Body of pancreas (tissue), 4 donors: Measurements from ENCODE around the gene BCLAF3. TPM values are rescaled to one million over a fixed set of nuclear protein-coding genes. Genes with fewer than 3 reads are reported as not detected.

ENCODE experiments used
- ATAC-seq: fragments of 150-250 bp; one replicate; pipeline ENCODE4 v1.9.1; 2016
- DNase-seq, 4 donors: peaks; one replicate each; pipeline ENCODE4 v3.0.0-alpha.2; 2019
- H3K27ac ChIP-seq, 4 donors: fragments of 200-600 bp; sonication (generic); 1 replicate in 3 of 4; 2 replicates in 1 of 4; pipeline versions ENCODE4 v1.5.1 to v1.6.1; 2016 to 2019; ENCODE audit warnings: mild to moderate bottlenecking in 1 of 4, mixed read lengths in 1 of 4, moderate library complexity in 1 of 4
- H3K27me3 ChIP-seq, 2 donors: fragments of 200-600 bp; sonication (generic); one replicate each; pipeline ENCODE4 v1.6.0; 2016; ENCODE audit warnings: mild to moderate bottlenecking in 1 of 2
- H3K36me3 ChIP-seq, 2 donors: fragments of 200-600 bp; sonication (generic); replicated peaks in 1 of 2; 2 replicates each; pipeline ENCODE4 v1.5.1; 2016; ENCODE audit warnings: low read depth in 2 of 2; ENCODE audit not compliant: insufficient read depth in 1 of 2
- H3K4me1 ChIP-seq: fragments of 200-600 bp; sonication (generic); one replicate; pipeline ENCODE4 v1.6.0; 2016
- H3K4me3 ChIP-seq, 2 donors: fragments of 200-600 bp; sonication (generic); 1 replicate in 1 of 2; 2 replicates in 1 of 2; pipeline ENCODE4 v1.5.1; 2016 to 2019
- H3K9me3 ChIP-seq, 3 donors: fragments of 200-600 bp; sonication (generic); 1 replicate in 2 of 3; 2 replicates in 1 of 3; pipeline ENCODE4 v1.5.1; 2016
- POLR2A ChIP-seq, 3 donors: fragments of 450-650 bp; IDR thresholded peaks; one replicate each; pipeline ENCODE4 v1.6.1; 2016; ENCODE audit warnings: antibody characterized with exemption in 3 of 3, mild to moderate bottlenecking in 2 of 3
- WGBS, 2 donors: methylation state at CpG; one replicate each; pipeline ENCODE4 v1.1.5; 2017; 5-methylcytosine and 5-hydroxymethylcytosine counted together
- intact Hi-C: fragments of 100-400 bp; cut with DNase I; formaldehyde crosslinking; loops from one replicate; pipeline ENCODE4 v1.15.1; 2023
- total RNA-seq, 2 donors: library from RNA; depleted of rRNA; stranded (reverse); fragments of >200 nt; gene quantifications; one replicate each; pipeline ENCODE4 v1.1.0, GENCODE V29; 2016
- TF ChIP-seq, protein P1 (sequence below), 7 experiments: fragments of 450-650 bp in 4 of 7; fragments of 200-600 bp in 3 of 7; sonication (generic) in 3 of 7; IDR thresholded peaks; one replicate each; pipeline ENCODE4 v1.5.1; 2016 to 2019; ENCODE audit warnings: antibody characterized with exemption in 7 of 7

Gene BCLAF3
- total RNA-seq, 2 donors from 2014 or later, result 8.0 to 8.9 TPM

DNA sequence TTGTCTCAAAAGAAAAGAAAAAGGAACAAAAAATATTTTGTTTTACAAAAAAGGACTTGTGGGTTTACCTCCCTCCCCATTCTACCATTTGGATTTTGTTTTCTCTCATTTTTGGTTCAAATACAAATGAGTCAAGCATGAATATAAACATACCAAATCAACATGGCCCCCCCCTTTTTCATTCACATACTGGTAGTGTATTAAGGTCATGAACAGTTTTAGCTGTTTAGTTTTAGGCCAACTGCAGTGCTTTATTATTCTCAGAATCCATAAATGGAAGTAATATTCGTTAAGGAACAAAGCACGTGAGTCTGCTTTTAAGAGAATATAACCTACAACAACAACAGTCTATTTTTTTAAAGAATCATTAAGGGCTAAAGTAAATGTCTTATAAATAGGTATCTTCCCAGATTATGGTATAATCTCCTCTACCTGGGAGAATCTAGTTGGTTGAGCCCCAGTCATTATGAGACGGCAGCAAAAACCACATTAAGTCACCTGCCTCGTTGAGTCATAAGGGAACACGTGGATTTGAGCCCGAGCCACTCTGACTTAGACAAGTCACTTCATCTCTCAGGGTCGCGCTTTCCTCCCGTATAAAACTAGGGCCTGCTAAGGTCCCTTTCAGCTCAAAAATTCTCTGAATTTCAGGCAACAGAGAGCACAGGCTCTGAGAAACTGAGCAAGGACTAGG, 26.7 kb downstream of the BCLAF3 start:
- Histone ChIP-seq H3K27me3 (no peaks in the 10 kb centered on the region), H3K36me3 (no peaks in the 10 kb centered on the region), H3K9me3 (no peaks in the 10 kb centered on the region), H3K4me1 (no peaks in the 10 kb centered on the region), H3K27ac (no peak overlapping the region), H3K4me3 (no peak overlapping the region)
- TF ChIP-seq, protein P1, sequence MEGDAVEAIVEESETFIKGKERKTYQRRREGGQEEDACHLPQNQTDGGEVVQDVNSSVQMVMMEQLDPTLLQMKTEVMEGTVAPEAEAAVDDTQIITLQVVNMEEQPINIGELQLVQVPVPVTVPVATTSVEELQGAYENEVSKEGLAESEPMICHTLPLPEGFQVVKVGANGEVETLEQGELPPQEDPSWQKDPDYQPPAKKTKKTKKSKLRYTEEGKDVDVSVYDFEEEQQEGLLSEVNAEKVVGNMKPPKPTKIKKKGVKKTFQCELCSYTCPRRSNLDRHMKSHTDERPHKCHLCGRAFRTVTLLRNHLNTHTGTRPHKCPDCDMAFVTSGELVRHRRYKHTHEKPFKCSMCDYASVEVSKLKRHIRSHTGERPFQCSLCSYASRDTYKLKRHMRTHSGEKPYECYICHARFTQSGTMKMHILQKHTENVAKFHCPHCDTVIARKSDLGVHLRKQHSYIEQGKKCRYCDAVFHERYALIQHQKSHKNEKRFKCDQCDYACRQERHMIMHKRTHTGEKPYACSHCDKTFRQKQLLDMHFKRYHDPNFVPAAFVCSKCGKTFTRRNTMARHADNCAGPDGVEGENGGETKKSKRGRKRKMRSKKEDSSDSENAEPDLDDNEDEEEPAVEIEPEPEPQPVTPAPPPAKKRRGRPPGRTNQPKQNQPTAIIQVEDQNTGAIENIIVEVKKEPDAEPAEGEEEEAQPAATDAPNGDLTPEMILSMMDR (IDR thresholded peaks at IDR 0.05), result no peak
- TF ChIP-seq POLR2A (IDR thresholded peaks at IDR 0.05), result no peak
- DNase-seq (no peak), ATAC-seq (no peak)
- intact Hi-C loops, result no loop called here
- 81 to 91% methylated on average over 7 to 8 of the region's 9 CpGs for WGBS, 2 donors

DNA sequence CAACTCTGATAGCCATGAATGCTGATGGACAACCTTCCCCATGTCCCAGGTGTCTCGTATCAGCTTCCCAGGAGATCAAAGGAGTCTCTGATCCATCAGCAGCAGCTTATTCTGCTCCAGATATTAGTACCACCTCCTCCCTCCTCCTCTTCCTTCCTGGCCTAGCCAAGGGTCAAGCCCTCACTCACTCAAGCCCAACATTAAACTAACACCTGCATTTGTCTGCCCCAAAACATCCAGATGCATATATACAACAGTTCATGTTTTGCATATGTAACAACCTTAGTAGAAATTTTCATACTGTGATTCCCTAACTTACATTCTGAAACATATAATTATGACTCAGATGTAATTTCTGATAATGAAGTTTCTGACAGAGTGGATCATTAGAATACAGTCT, 29.9 kb downstream of the BCLAF3 start:
- Histone ChIP-seq H3K4me1 (no peaks in the 10 kb centered on the region), H3K27ac (no peak overlapping the region), H3K9me3 (no peaks in the 10 kb centered on the region), H3K4me3 (no peak overlapping the region), H3K36me3 (no peaks in the 10 kb centered on the region), H3K27me3 (no peaks in the 10 kb centered on the region)
- 88 to 100% methylated on average over 1 of the region's 1 CpG for WGBS, 2 donors
- intact Hi-C loops, result no loop called here
- TF ChIP-seq POLR2A (IDR thresholded peaks at IDR 0.05), result no peak
- TF ChIP-seq, protein P1 (IDR thresholded peaks at IDR 0.05), result no peak
- ATAC-seq (no peak), DNase-seq (no peak)

DNA sequence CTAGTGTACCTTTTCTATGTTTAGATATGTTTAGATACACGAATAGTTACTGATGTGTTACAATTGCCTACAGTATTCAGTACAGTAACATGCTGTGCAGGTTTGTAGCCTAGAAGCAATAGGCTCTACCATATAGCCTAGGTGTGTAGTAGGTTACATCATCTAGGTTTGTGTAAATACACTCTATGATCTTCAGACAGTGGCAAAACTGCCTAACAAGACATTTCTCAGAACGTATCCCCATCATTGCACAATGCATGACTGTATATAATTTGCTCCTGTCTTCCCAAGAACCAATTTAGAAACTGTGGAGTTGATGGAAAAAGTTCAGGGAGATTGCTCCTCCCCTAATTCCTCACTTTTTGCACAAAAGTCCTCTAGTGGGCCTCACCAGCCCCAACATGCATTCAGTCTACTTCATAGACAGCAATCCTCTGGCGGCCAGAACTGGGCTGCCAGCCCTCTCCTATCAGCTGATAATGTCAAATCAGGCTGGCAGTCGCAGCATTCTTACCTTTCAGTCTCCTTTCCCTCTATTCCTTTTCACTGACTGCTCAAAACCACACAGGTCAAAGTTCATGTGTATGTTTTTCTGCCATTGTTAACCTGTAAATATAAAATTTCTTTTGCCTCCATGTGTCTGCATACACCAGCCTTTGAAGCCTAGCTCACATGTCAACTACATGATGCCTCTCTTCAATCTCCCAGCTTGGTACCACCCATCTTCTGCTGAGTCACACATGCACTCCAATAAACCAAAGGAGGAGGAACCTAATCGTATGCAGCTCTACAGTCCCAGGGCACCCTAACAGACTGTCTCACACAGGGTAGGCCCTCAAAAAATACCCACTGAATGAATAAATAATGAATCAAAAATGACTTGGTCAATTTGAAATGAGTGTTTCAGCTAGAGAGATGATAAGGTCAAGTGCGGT, 32.0 kb downstream of the BCLAF3 start:
- H3K36me3 ChIP-seq, result no peaks in the 10 kb centered on the region
- no peak for TF ChIP-seq POLR2A (IDR thresholded peaks at IDR 0.05)
- TF ChIP-seq, protein P1 (IDR thresholded peaks at IDR 0.05), result no peak
- H3K9me3 ChIP-seq, result no peaks in the 10 kb centered on the region
- no peaks in the 10 kb centered on the region for H3K4me1 ChIP-seq
- no peaks in the 10 kb centered on the region for H3K27me3 ChIP-seq
- intact Hi-C loops, result no loop called here
- no peak for ATAC-seq
- H3K4me3 ChIP-seq, result no peak overlapping the region
- 68 to 71% methylated on average over 5 to 6 of the region's 6 CpGs for WGBS, 2 donors
- H3K27ac ChIP-seq, result no peak overlapping the region
- DNase-seq, result no peak

DNA sequence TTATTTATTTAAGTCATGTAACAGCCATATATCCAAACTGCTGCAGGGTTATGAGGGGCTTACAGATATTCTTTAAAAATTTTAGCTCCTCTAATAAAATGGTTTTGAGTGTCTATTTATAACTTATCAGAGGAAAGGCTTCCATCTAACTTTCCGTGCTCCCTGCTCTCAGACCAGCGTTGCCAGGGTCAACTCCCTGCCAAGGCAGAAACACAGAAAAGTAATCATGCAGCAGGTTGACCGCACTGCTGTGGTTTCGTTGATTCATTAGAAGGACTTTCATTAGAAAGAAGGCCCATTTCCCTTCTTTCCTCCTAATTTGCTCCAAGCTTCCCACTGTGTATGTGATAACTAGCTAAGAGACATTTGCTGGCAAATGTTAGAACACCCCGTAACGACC, 33.9 kb downstream of the BCLAF3 start:
- TF ChIP-seq POLR2A (IDR thresholded peaks at IDR 0.05), result no peak
- TF ChIP-seq, protein P1 (IDR thresholded peaks at IDR 0.05), result no peak
- Histone ChIP-seq H3K27me3 (no peaks in the 10 kb centered on the region), H3K4me3 (no peak overlapping the region), H3K4me1 (no peaks in the 10 kb centered on the region), H3K9me3 (no peaks in the 10 kb centered on the region), H3K27ac (no peak overlapping the region), H3K36me3 (no peaks in the 10 kb centered on the region)
- DNase-seq, result peak in 1 of 4 donors; percentile 2
- ATAC-seq, result no peak
- 87 to 92% methylated on average over 6 of the region's 6 CpGs for WGBS, 2 donors
- intact Hi-C loops, result no loop called here
